Stimulated activated naive B cell treated with anti-CD40 and anti-IgM and Interleukin-4, amounts not matched to agents 10 μg/mL and 1 μg/mL and 100 μg/mL, for 72 hours (primary cell): ENCODE data around the gene SGSM1.

ENCODE experiments used
- ATAC-seq, 2 donors: fragments of 150-1000 bp; cut with Tn5 transposase; replicated peaks; 2 replicates each; pipeline ENCODE4 v1.10.0; 2021; ENCODE audit warnings: moderate library complexity in 1 of 2
- DNase-seq: peaks from one replicate; pipeline ENCODE4 v3.0.0; 2021
- H3K27ac Mint-ChIP-seq: one replicate; pipeline ENCODE4 v1.8.0; 2022; ENCODE audit warnings: mild to moderate bottlenecking, mixed read lengths
- H3K27me3 Mint-ChIP-seq, 2 donors: one replicate each; pipeline ENCODE4 v1.8.0; 2022; ENCODE audit warnings: mixed read lengths in 2 of 2
- H3K36me3 Mint-ChIP-seq, 2 donors: one replicate each; pipeline ENCODE4 v1.8.0; 2022; ENCODE audit warnings: mixed read lengths in 2 of 2, mild to moderate bottlenecking in 1 of 2
- H3K4me1 Mint-ChIP-seq, 2 donors: one replicate each; pipeline ENCODE4 v1.8.0; 2022; ENCODE audit warnings: mixed read lengths in 2 of 2, mild to moderate bottlenecking in 1 of 2
- H3K4me3 Mint-ChIP-seq, 2 donors: one replicate each; pipeline ENCODE4 v1.8.0; 2022; ENCODE audit warnings: mild to moderate bottlenecking in 2 of 2, mixed read lengths in 2 of 2, moderate library complexity in 1 of 2
- H3K9me3 Mint-ChIP-seq, 2 donors: one replicate each; pipeline ENCODE4 v1.8.0; 2022; ENCODE audit warnings: mixed read lengths in 2 of 2, mild to moderate bottlenecking in 1 of 2

Gene SGSM1

GRCh38 chr22:24972369-24972768, 166.4 kb downstream of the SGSM1 start:
- Mint-ChIP-seq H3K9me3 (no peaks in the 10 kb centered on the region), H3K36me3 (no peaks in the 10 kb centered on the region), H3K27ac (no peak overlapping the region), H3K27me3 (no peaks in the 10 kb centered on the region), H3K4me1 (peaks cover 0 to 1% of the 10 kb centered on the region in 2 donors), H3K4me3 (no peak overlapping the region)
- DNase-seq (no peak), ATAC-seq (no peak)

- H3K27me3 Mint-ChIP-seq, result no peaks in the 10 kb centered on the region
- ATAC-seq, result no peak
- H3K4me3 Mint-ChIP-seq, result no peak overlapping the region
- H3K36me3 Mint-ChIP-seq, result no peaks in the 10 kb centered on the region
- peaks cover 0 to 1% of the 10 kb centered on the region in 2 donors for H3K4me1 Mint-ChIP-seq
- H3K27ac Mint-ChIP-seq, result no peak overlapping the region
- H3K9me3 Mint-ChIP-seq, result no peaks in the 10 kb centered on the region
- no peak for DNase-seq
Observed at GRCh38 chr22:24973872-24974271, 167.9 kb downstream of the SGSM1 start.

DNA sequence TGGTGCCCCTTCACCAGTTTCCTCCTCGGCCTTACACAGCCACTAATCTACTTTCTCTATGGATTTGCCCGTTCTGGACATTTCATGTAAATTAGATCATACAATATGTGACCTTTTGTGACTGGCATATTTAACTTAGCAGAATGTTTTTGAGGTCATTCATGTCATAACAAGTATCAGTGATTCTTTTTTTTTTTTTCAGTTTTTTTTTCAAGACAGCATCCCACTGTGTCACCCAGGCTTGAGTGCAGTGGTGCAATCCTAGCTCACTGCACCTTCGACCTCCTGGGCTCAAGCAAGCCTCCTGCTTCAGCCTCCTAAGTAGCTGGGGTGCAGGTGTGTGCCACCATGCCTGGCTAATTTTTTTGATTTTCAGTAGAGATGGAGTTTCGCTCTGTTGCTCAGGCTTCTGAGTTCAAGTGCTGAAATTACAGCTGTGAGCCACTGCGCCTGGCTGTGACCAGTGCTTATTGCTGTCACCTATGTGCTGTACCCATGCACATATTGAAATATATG, 169.2 kb downstream of the SGSM1 start:
- peaks cover 0 to 1% of the 10 kb centered on the region in 2 donors for H3K4me1 Mint-ChIP-seq

DNA sequence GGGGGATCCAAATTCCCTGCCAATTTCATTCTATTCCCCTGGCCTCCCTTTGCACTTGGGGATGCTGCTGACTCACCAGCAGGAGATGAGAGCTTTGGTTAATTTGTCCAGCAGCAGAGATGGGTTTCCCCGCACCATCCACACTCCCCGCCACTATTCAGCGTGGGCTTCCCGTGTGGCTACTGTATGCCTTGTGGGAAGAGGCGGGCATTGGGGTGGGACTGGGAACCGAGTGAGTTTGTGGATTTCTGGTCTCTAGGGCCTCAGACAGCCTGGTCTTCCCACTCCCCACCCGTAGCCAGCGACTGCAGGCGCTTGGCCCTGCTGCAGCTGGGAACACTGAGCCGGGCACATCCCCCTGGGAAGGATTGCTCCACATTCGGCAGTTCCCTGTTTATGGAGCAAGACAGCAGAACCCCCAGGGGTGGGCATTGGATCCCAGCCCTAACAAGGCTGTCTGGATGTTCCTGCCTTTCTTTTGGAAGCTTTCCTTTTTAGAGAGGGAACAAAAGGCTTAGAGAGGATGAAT, 169.9 kb downstream of the SGSM1 start:
- no peak overlapping the region for H3K4me3 Mint-ChIP-seq
- peaks cover 0 to 1% of the 10 kb centered on the region in 2 donors for H3K4me1 Mint-ChIP-seq
- peaks cover 5 to 6% of the 10 kb centered on the region in 2 donors for H3K27me3 Mint-ChIP-seq
- H3K27ac Mint-ChIP-seq, result no peak overlapping the region
- DNase-seq (no peak), ATAC-seq (no peak)
- H3K9me3 Mint-ChIP-seq, result no peaks in the 10 kb centered on the region
- no peaks in the 10 kb centered on the region for H3K36me3 Mint-ChIP-seq

More for the DNA sequence above, 169.2 kb downstream of the SGSM1 start:
- Mint-ChIP-seq H3K9me3 (no peaks in the 10 kb centered on the region), H3K36me3 (no peaks in the 10 kb centered on the region), H3K4me3 (no peak overlapping the region), H3K27ac (no peak overlapping the region), H3K27me3 (peaks cover 5 to 6% of the 10 kb centered on the region in 2 donors)
- ATAC-seq (no peak), DNase-seq (no peak)

DNA sequence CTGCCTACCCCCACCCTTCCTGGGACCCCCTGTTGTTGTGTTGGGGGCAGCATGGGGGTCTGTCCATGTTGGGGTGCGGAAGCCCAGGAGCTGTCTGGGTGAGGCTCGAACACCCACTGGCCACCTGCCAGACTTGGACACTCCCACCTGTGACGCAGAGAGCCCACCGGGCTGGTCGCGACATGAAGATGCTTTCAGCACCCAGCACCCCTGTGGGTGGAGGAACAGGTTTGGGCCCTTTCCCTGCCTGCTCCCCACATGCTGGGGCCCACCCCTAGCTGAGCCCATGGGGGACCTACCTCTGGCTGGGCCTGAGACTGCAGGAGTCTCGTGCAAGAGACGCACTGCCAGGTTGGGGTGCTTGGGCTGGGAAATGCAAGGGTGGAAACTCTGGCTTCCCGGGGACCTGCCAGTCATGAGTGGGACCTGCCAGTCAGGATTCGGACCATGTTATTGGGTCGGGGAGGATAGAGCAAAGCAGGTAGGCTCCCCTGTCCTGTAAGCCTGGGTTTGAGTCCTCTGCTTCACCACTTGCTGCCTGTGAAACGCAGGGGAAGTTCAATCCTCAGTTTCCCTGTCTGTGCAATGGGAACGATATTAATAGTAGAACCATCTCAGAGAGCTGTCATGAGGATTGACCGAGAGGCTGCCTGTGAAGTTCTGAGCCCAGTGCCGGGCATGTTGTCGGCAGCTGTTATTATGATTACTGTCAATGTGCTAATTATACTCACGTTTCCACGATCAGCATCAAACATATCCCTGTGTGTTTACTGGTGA, 170.6 kb downstream of the SGSM1 start:
- ATAC-seq, result no peak
- H3K36me3 Mint-ChIP-seq, result no peaks in the 10 kb centered on the region
- H3K27ac Mint-ChIP-seq, result no peak overlapping the region
- no peak overlapping the region for H3K4me3 Mint-ChIP-seq
- no peak for DNase-seq
- H3K9me3 Mint-ChIP-seq, result no peaks in the 10 kb centered on the region
- peaks cover 5 to 6% of the 10 kb centered on the region in 2 donors for H3K27me3 Mint-ChIP-seq
- H3K4me1 Mint-ChIP-seq, result peaks cover 0 to 1% of the 10 kb centered on the region in 2 donors
